WTC11 (cell line): Measurements from ENCODE around the gene TMEM215. TPM values are rescaled to one million over a fixed set of nuclear protein-coding genes. Genes with fewer than 3 reads are reported as not detected.

ENCODE experiments used
- ATAC-seq: fragments of 200-7000 bp; cut with Tn5 transposase; 2 replicates; pipeline ENCODE4 v1.10.0; 2021; ENCODE audit warnings: mild to moderate bottlenecking, moderate library complexity
- CTCF ChIA-PET: fragments of 300-600 bp; sonication (Branson Sonifier 250); formaldehyde crosslinking; loops from one replicate; lab custom pipeline; 2021; ENCODE audit warnings: antibody characterized with exemption; lab: Charles Lee
- POLR2A ChIA-PET: fragments of 350-600 bp; sonication (Branson Sonifier 250); formaldehyde crosslinking; loops from one replicate; lab custom pipeline; 2021; ENCODE audit warnings: antibody characterized with exemption; lab: Charles Lee
- DNase-seq: peaks from one replicate; pipeline ENCODE4 v3.0.0; 2021; ENCODE audit warnings: low spot score
- H3K27ac Mint-ChIP-seq: 2 replicates; pipeline ENCODE4 v1.8.0; 2021; ENCODE audit warnings: mixed read lengths
- H3K27me3 Mint-ChIP-seq: 2 replicates; pipeline ENCODE4 v1.8.0; 2021; ENCODE audit warnings: low read depth, mild to moderate bottlenecking, moderate library complexity, mixed read lengths
- H3K36me3 Mint-ChIP-seq: 2 replicates; pipeline ENCODE4 v1.8.0; 2021; ENCODE audit warnings: mixed read lengths
- H3K4me1 Mint-ChIP-seq: 2 replicates; pipeline ENCODE4 v1.8.0; 2022; ENCODE audit warnings: mixed read lengths
- H3K4me3 Mint-ChIP-seq: 2 replicates; pipeline ENCODE4 v1.8.0; 2021; ENCODE audit warnings: mild to moderate bottlenecking, moderate library complexity, mixed read lengths
- H3K9me3 Mint-ChIP-seq: 2 replicates; pipeline ENCODE4 v1.8.0; 2021; ENCODE audit warnings: mixed read lengths
- ATF1 ChIP-seq: sonication (generic); formaldehyde crosslinking; IDR thresholded peaks from 2 replicates; pipeline ENCODE4 v1.8.1; 2023; ENCODE audit warnings: mild to moderate bottlenecking, moderate library complexity, missing genetic modification reagents
- ESRRA ChIP-seq: sonication (generic); formaldehyde crosslinking; IDR thresholded peaks from 2 replicates; pipeline ENCODE4 v1.8.1; 2022; ENCODE audit warnings: mild to moderate bottlenecking, missing genetic modification reagents, borderline replicate concordance
- GTF2I ChIP-seq: fragments of 250-450 bp; sonication (Bioruptor Pico); conservative IDR thresholded peaks from 2 replicates; pipeline ENCODE4 v1.4.0; 2021; ENCODE audit warnings: mild to moderate bottlenecking
- PRRX2 ChIP-seq: fragments of 250-450 bp; sonication (Bioruptor Pico); IDR thresholded peaks from 2 replicates; pipeline ENCODE4 v1.8.0; 2021; ENCODE audit warnings: mild to moderate bottlenecking
- RELA ChIP-seq: sonication (generic); formaldehyde crosslinking; IDR thresholded peaks from 2 replicates; pipeline ENCODE4 v1.8.1; 2022; ENCODE audit warnings: missing genetic modification reagents, mild to moderate bottlenecking, borderline replicate concordance
- SOX15 ChIP-seq: fragments of 250-450 bp; sonication (Bioruptor Pico); IDR thresholded peaks from 2 replicates; pipeline ENCODE4 v1.9.0; 2021; ENCODE audit warnings: mild to moderate bottlenecking
- ZBTB43 ChIP-seq: sonication (generic); formaldehyde crosslinking; IDR thresholded peaks from 2 replicates; pipeline ENCODE4 v1.8.1; 2023; ENCODE audit warnings: mild to moderate bottlenecking, missing genetic modification reagents
- ZNF232 ChIP-seq: sonication (generic); formaldehyde crosslinking; IDR thresholded peaks from 2 replicates; pipeline ENCODE4 v1.8.0; 2022; ENCODE audit warnings: mild to moderate bottlenecking, missing genetic modification reagents
- ZNF317 ChIP-seq: sonication (generic); formaldehyde crosslinking; IDR thresholded peaks from 2 replicates; pipeline ENCODE4 v1.8.1; 2023; ENCODE audit warnings: low read depth, mild to moderate bottlenecking, moderate library complexity, missing genetic modification reagents, borderline replicate concordance
- ZNF396 ChIP-seq: fragments of 250-450 bp; sonication (Bioruptor Pico); IDR thresholded peaks from 2 replicates; pipeline ENCODE4 v1.8.0; 2021; ENCODE audit warnings: mild to moderate bottlenecking, moderate library complexity, borderline replicate concordance
- total RNA-seq: library from RNA; stranded (reverse); gene quantifications from 3 replicates; pipeline ENCODE4 v1.2.3, GENCODE V29; 2021
- TF ChIP-seq, protein P1 (sequence below): sonication (generic); formaldehyde crosslinking; IDR thresholded peaks from 2 replicates; pipeline ENCODE4 v1.8.0; 2022; ENCODE audit warnings: mild to moderate bottlenecking, missing genetic modification reagents
- TF ChIP-seq, protein P2 (sequence below): sonication (generic); formaldehyde crosslinking; IDR thresholded peaks from 2 replicates; pipeline ENCODE4 v1.8.1; 2023; ENCODE audit warnings: mild to moderate bottlenecking, moderate library complexity, missing genetic modification reagents
- TF ChIP-seq, protein P3 (sequence below): sonication (generic); formaldehyde crosslinking; IDR thresholded peaks from 2 replicates; pipeline ENCODE4 v1.8.0; 2022; ENCODE audit warnings: mild to moderate bottlenecking, missing genetic modification reagents
- TF ChIP-seq, protein P4 (sequence below): fragments of 250-450 bp; sonication (Bioruptor Pico); IDR thresholded peaks from 2 replicates; pipeline ENCODE4 v1.9.0; 2021; ENCODE audit warnings: mild to moderate bottlenecking, borderline replicate concordance
- TF ChIP-seq, protein P5 (sequence below): sonication (generic); formaldehyde crosslinking; IDR thresholded peaks from 2 replicates; pipeline ENCODE4 v1.8.0; 2022; ENCODE audit warnings: missing genetic modification reagents

TMEM215 gene
- total RNA-seq, 1 experiment from 2014 or later: 0.31 TPM

DNA sequence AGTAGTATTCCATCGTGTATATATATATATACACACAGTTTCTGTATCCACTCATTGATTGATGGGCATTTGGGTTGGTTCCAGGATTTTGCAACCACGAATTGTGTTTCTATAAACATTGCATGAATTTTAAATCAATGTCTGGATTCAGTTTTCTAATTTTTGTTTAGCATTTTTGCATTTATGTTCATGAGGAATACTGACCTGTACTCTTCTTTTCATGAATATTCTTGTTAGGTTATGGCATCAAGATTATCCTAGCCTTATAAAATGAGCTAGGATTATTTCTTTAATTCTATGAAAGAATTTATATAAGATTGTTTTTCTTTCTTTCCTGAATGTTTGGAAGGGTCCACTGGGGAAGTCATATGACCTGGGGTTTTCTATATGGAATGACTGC is 35.3 kb upstream of the TMEM215 start (continued):
- TF ChIP-seq SOX15: no peak

DNA sequence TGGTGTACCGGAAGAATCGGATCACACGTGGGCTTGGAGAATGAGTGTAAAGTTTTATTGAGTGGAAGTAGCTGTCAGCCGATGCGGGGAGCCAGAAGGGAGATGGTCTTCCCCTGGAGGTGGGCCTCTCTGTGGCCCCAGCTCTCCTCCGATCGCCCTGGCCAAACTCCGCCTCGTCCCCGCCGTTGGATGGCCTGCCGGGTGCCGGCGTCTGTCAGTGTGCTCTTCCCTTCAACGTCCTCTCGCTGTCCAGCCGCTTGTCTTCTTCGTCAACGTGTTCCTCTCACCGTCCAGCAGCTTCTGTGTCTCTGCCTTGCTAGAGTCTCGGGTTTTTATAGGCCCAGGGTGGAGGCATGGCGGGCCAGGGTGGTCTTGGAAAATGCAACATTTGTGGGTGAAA is 27.6 kb upstream of the TMEM215 start:
- DNase-seq (no peak), ATAC-seq (no peak)
- H3K27me3 Mint-ChIP-seq: no peaks in the 10 kb centered on the region; the same call in 1 of the 2 replicates
- POLR2A ChIA-PET: no interaction called here
- H3K4me3 Mint-ChIP-seq: no peak overlapping the region
- no peaks in the 10 kb centered on the region for H3K4me1 Mint-ChIP-seq
- CTCF ChIA-PET: no interaction called here
- TF ChIP-seq RELA (CRISPR knock-in tag) (no peak), ZNF232 (CRISPR knock-in tag) (no peak), GTF2I (CRISPR knock-in tag) (no peak), ZNF396 (CRISPR knock-in tag) (no peak), ATF1 (CRISPR knock-in tag) (no peak)
- TF ChIP-seq, protein P1, sequence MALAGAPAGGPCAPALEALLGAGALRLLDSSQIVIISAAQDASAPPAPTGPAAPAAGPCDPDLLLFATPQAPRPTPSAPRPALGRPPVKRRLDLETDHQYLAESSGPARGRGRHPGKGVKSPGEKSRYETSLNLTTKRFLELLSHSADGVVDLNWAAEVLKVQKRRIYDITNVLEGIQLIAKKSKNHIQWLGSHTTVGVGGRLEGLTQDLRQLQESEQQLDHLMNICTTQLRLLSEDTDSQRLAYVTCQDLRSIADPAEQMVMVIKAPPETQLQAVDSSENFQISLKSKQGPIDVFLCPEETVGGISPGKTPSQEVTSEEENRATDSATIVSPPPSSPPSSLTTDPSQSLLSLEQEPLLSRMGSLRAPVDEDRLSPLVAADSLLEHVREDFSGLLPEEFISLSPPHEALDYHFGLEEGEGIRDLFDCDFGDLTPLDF (CRISPR knock-in tag): no peak
- TF ChIP-seq, protein P2, sequence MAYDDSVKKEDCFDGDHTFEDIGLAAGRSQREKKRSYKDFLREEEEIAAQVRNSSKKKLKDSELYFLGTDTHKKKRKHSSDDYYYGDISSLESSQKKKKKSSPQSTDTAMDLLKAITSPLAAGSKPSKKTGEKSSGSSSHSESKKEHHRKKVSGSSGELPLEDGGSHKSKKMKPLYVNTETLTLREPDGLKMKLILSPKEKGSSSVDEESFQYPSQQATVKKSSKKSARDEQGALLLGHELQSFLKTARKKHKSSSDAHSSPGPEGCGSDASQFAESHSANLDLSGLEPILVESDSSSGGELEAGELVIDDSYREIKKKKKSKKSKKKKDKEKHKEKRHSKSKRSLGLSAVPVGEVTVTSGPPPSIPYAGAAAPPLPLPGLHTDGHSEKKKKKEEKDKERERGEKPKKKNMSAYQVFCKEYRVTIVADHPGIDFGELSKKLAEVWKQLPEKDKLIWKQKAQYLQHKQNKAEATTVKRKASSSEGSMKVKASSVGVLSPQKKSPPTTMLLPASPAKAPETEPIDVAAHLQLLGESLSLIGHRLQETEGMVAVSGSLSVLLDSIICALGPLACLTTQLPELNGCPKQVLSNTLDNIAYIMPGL (CRISPR knock-in tag): no peak
- H3K27ac Mint-ChIP-seq: no peak overlapping the region
- H3K36me3 Mint-ChIP-seq: no peaks in the 10 kb centered on the region
- H3K9me3 Mint-ChIP-seq: no peaks in the 10 kb centered on the region

GRCh38 chr9:32764139-32764538 is 19.2 kb upstream of the TMEM215 start:
- Mint-ChIP-seq H3K4me3 (no peak overlapping the region), H3K27ac (no peak overlapping the region), H3K4me1 (no peaks in the 10 kb centered on the region), H3K27me3 (no peaks in the 10 kb centered on the region; the same call in 1 of the 2 replicates), H3K9me3 (no peaks in the 10 kb centered on the region), H3K36me3 (no peaks in the 10 kb centered on the region)
- TF ChIP-seq, protein P3, sequence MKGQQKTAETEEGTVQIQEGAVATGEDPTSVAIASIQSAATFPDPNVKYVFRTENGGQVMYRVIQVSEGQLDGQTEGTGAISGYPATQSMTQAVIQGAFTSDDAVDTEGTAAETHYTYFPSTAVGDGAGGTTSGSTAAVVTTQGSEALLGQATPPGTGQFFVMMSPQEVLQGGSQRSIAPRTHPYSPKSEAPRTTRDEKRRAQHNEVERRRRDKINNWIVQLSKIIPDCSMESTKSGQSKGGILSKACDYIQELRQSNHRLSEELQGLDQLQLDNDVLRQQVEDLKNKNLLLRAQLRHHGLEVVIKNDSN (CRISPR knock-in tag): no peak
- no peak for TF ChIP-seq ESRRA (CRISPR knock-in tag)
- TF ChIP-seq ZBTB43 (CRISPR knock-in tag): no peak
- DNase-seq: no peak
- ChIA-PET CTCF (interaction anchor here (0.6 to 1.5 kb wide), 2 partner anchors 127 to 183 kb away, joined by 5 read pairs; no protein-coding TSS in a partner anchor), POLR2A (no interaction called here)
- no peak for ATAC-seq

DNA sequence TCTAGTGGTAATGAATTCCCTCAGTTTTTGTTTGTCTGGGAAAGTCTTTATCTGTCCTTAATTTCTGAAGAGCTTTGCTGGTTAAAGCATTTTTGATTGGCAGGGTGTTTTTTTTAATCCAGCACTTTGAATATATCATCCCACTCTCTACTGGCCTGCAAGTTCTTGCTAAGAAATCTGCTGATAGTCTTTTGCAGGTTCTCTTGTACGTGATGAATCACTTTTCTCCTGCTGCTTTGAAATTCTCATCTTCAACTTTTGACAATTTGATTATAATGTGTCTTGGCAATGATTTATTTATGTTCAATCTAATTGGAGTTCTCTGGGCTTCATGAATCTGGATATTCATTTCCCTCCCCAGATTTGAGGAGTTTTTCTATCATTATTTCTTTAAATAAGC is 8.1 kb upstream of the TMEM215 start:
- ChIA-PET POLR2A (no interaction called here), CTCF (no interaction called here)
- peaks cover 15% of the 10 kb centered on the region for H3K36me3 Mint-ChIP-seq
- DNase-seq (no peak), ATAC-seq (no peak)
- H3K27me3 Mint-ChIP-seq: peaks cover 33% of the 10 kb centered on the region
- H3K4me3 Mint-ChIP-seq: no peak overlapping the region
- H3K4me1 Mint-ChIP-seq: no peaks in the 10 kb centered on the region
- H3K27ac Mint-ChIP-seq: no peak overlapping the region
- H3K9me3 Mint-ChIP-seq: peaks cover 41% of the 10 kb centered on the region
- TF ChIP-seq, protein P4, sequence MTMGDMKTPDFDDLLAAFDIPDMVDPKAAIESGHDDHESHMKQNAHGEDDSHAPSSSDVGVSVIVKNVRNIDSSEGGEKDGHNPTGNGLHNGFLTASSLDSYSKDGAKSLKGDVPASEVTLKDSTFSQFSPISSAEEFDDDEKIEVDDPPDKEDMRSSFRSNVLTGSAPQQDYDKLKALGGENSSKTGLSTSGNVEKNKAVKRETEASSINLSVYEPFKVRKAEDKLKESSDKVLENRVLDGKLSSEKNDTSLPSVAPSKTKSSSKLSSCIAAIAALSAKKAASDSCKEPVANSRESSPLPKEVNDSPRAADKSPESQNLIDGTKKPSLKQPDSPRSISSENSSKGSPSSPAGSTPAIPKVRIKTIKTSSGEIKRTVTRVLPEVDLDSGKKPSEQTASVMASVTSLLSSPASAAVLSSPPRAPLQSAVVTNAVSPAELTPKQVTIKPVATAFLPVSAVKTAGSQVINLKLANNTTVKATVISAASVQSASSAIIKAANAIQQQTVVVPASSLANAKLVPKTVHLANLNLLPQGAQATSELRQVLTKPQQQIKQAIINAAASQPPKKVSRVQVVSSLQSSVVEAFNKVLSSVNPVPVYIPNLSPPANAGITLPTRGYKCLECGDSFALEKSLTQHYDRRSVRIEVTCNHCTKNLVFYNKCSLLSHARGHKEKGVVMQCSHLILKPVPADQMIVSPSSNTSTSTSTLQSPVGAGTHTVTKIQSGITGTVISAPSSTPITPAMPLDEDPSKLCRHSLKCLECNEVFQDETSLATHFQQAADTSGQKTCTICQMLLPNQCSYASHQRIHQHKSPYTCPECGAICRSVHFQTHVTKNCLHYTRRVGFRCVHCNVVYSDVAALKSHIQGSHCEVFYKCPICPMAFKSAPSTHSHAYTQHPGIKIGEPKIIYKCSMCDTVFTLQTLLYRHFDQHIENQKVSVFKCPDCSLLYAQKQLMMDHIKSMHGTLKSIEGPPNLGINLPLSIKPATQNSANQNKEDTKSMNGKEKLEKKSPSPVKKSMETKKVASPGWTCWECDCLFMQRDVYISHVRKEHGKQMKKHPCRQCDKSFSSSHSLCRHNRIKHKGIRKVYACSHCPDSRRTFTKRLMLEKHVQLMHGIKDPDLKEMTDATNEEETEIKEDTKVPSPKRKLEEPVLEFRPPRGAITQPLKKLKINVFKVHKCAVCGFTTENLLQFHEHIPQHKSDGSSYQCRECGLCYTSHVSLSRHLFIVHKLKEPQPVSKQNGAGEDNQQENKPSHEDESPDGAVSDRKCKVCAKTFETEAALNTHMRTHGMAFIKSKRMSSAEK: no peak
- TF ChIP-seq PRRX2 (CRISPR knock-in tag) (no peak), ZNF317 (CRISPR knock-in tag) (no peak)
- TF ChIP-seq, protein P2 (CRISPR knock-in tag): no peak
- TF ChIP-seq, protein P5, sequence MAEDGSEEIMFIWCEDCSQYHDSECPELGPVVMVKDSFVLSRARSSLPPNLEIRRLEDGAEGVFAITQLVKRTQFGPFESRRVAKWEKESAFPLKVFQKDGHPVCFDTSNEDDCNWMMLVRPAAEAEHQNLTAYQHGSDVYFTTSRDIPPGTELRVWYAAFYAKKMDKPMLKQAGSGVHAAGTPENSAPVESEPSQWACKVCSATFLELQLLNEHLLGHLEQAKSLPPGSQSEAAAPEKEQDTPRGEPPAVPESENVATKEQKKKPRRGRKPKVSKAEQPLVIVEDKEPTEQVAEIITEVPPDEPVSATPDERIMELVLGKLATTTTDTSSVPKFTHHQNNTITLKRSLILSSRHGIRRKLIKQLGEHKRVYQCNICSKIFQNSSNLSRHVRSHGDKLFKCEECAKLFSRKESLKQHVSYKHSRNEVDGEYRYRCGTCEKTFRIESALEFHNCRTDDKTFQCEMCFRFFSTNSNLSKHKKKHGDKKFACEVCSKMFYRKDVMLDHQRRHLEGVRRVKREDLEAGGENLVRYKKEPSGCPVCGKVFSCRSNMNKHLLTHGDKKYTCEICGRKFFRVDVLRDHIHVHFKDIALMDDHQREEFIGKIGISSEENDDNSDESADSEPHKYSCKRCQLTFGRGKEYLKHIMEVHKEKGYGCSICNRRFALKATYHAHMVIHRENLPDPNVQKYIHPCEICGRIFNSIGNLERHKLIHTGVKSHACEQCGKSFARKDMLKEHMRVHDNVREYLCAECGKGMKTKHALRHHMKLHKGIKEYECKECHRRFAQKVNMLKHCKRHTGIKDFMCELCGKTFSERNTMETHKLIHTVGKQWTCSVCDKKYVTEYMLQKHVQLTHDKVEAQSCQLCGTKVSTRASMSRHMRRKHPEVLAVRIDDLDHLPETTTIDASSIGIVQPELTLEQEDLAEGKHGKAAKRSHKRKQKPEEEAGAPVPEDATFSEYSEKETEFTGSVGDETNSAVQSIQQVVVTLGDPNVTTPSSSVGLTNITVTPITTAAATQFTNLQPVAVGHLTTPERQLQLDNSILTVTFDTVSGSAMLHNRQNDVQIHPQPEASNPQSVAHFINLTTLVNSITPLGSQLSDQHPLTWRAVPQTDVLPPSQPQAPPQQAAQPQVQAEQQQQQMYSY (CRISPR knock-in tag): no peak
- TF ChIP-seq, all 79 proteins: peak for 0
